ENCODE measurements around the gene DNAJC11. TPM values are rescaled to one million over a fixed set of nuclear protein-coding genes. Genes with fewer than 3 reads are reported as not detected.

Gene DNAJC11
- total and polyA plus RNA-seq, 2 donors from 2014 or later, result 44.6 to 49.8 TPM

GRCh38 chr1:6738987-6739676, 37.5 kb upstream of the DNAJC11 start:
- peaks cover 0 to 3% (median 0%) of the 10 kb centered on the region in 3 donors for H3K4me1 ChIP-seq (ENCODE audit: control insufficient read depth in 2 of 3, insufficient read depth in 2 of 3, low read depth in 1 of 3, low read length in 3 of 3)
- FAIRE-seq, result no peak
- H3K27me3 ChIP-seq (ENCODE audit: control insufficient read depth, insufficient read depth, low read length), result no peaks in the 10 kb centered on the region
- no peak overlapping the region for H3K9ac ChIP-seq (ENCODE audit: low read length in 3 of 3)
- H3K4me3 ChIP-seq (ENCODE audit: low read length in 3 of 3), result no peak overlapping the region
- no peaks in the 10 kb centered on the region for H3K9me3 ChIP-seq (ENCODE audit: control insufficient read depth in 2 of 3, insufficient read depth in 1 of 3, low read length in 3 of 3)
- TF ChIP-seq, protein P1, sequence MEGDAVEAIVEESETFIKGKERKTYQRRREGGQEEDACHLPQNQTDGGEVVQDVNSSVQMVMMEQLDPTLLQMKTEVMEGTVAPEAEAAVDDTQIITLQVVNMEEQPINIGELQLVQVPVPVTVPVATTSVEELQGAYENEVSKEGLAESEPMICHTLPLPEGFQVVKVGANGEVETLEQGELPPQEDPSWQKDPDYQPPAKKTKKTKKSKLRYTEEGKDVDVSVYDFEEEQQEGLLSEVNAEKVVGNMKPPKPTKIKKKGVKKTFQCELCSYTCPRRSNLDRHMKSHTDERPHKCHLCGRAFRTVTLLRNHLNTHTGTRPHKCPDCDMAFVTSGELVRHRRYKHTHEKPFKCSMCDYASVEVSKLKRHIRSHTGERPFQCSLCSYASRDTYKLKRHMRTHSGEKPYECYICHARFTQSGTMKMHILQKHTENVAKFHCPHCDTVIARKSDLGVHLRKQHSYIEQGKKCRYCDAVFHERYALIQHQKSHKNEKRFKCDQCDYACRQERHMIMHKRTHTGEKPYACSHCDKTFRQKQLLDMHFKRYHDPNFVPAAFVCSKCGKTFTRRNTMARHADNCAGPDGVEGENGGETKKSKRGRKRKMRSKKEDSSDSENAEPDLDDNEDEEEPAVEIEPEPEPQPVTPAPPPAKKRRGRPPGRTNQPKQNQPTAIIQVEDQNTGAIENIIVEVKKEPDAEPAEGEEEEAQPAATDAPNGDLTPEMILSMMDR (IDR thresholded peaks at IDR 0.05; ENCODE audit: borderline replicate concordance, extremely low read depth, insufficient read depth), result no peak
- no peaks in the 10 kb centered on the region for H3K36me3 ChIP-seq (ENCODE audit: control insufficient read depth in 2 of 3, insufficient read depth in 3 of 3, low read length in 3 of 3)
- no peak overlapping the region for H3K27ac ChIP-seq (ENCODE audit: low read depth in 2 of 2, low read length in 2 of 2)
- intact Hi-C loops (cut with DNase I), result no loop called here
- DNase-seq, result peak in 1 of 5 donors; percentile 15

DNA sequence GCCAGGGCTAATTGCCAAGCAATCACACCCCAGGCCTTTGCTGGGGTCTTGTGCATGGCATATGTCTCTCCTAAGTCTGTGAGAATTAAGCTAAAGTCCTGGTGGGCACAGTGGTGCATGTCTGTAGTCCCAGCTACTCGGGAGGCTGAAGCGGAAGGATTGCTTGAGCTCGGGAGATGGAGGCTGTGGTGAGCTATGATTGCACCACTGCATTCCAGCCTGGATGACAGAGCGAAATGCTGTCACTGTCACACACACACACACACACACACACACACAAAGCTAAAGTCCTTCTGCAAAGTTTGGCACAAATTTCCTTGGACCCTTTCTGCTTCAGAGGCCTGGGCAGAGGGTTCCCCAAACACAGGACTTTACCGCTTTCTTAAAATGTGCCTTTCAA, 31.3 kb upstream of the DNAJC11 start:
- no peaks in the 10 kb centered on the region for H3K36me3 ChIP-seq (ENCODE audit: control insufficient read depth in 2 of 3, insufficient read depth in 3 of 3, low read length in 3 of 3)
- DNase-seq, result no peak
- H3K9me3 ChIP-seq (ENCODE audit: control insufficient read depth in 2 of 3, insufficient read depth in 1 of 3, low read length in 3 of 3), result no peaks in the 10 kb centered on the region
- intact Hi-C loops (cut with DNase I), result no loop called here
- H3K4me3 ChIP-seq (ENCODE audit: low read length in 3 of 3), result no peak overlapping the region
- no peaks in the 10 kb centered on the region for H3K27me3 ChIP-seq (ENCODE audit: control insufficient read depth, insufficient read depth, low read length)
- TF ChIP-seq, protein P1 (IDR thresholded peaks at IDR 0.05; ENCODE audit: borderline replicate concordance, extremely low read depth, insufficient read depth), result no peak
- no peak overlapping the region for H3K27ac ChIP-seq (ENCODE audit: low read depth in 2 of 2, low read length in 2 of 2)
- H3K4me1 ChIP-seq (ENCODE audit: control insufficient read depth in 2 of 3, insufficient read depth in 2 of 3, low read depth in 1 of 3, low read length in 3 of 3), result no peaks in the 10 kb centered on the region
- H3K9ac ChIP-seq (ENCODE audit: low read length in 3 of 3), result no peak overlapping the region
- FAIRE-seq, result no peak

GRCh38 chr1:6731905-6732304, 30.3 kb upstream of the DNAJC11 start:
- H3K27me3 ChIP-seq (ENCODE audit: control insufficient read depth, insufficient read depth, low read length), result no peaks in the 10 kb centered on the region
- TF ChIP-seq, protein P1 (IDR thresholded peaks at IDR 0.05; ENCODE audit: borderline replicate concordance, extremely low read depth, insufficient read depth), result no peak
- no peak overlapping the region for H3K9ac ChIP-seq (ENCODE audit: low read length in 3 of 3)
- intact Hi-C loops (cut with DNase I), result no loop called here
- no peak for FAIRE-seq
- H3K36me3 ChIP-seq (ENCODE audit: control insufficient read depth in 2 of 3, insufficient read depth in 3 of 3, low read length in 3 of 3), result no peaks in the 10 kb centered on the region
- H3K27ac ChIP-seq (ENCODE audit: low read depth in 2 of 2, low read length in 2 of 2), result no peak overlapping the region
- no peak for DNase-seq
- no peak overlapping the region for H3K4me3 ChIP-seq (ENCODE audit: low read length in 3 of 3)
- H3K9me3 ChIP-seq (ENCODE audit: control insufficient read depth in 2 of 3, insufficient read depth in 1 of 3, low read length in 3 of 3), result no peaks in the 10 kb centered on the region
- no peaks in the 10 kb centered on the region for H3K4me1 ChIP-seq (ENCODE audit: control insufficient read depth in 2 of 3, insufficient read depth in 2 of 3, low read depth in 1 of 3, low read length in 3 of 3)

DNA sequence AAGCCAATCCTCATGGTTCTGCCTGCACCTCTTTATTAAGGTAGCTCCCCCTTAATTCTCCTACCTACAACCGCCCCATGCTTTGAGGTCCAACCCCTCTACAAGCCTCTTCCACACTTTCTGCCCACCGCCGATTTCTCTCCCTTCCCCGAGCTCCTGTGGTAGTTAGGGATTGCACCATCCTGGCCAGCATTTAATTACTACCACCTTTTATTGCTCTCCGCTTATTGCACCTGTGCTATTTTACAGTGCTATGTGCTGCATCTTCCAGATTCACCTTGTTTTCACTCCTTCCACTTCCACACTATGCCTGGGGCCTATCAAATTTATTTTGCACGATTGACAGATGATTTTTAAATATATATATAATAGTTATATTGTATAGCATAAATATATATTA, 29.3 kb upstream of the DNAJC11 start:
- intact Hi-C loops (cut with DNase I), result no loop called here
- H3K4me1 ChIP-seq (ENCODE audit: control insufficient read depth in 2 of 3, insufficient read depth in 2 of 3, low read depth in 1 of 3, low read length in 3 of 3), result no peaks in the 10 kb centered on the region
- H3K36me3 ChIP-seq (ENCODE audit: control insufficient read depth in 2 of 3, insufficient read depth in 3 of 3, low read length in 3 of 3), result no peaks in the 10 kb centered on the region
- H3K4me3 ChIP-seq (ENCODE audit: low read length in 3 of 3), result no peak overlapping the region
- H3K27me3 ChIP-seq (ENCODE audit: control insufficient read depth, insufficient read depth, low read length), result no peaks in the 10 kb centered on the region
- no peak for FAIRE-seq
- H3K9me3 ChIP-seq (ENCODE audit: control insufficient read depth in 2 of 3, insufficient read depth in 1 of 3, low read length in 3 of 3), result no peaks in the 10 kb centered on the region
- H3K27ac ChIP-seq (ENCODE audit: low read depth in 2 of 2, low read length in 2 of 2), result no peak overlapping the region
- DNase-seq, result no peak
- H3K9ac ChIP-seq (ENCODE audit: low read length in 3 of 3), result no peak overlapping the region
- TF ChIP-seq, protein P1 (IDR thresholded peaks at IDR 0.05; ENCODE audit: borderline replicate concordance, extremely low read depth, insufficient read depth), result no peak
